Esophagus squamous epithelium (tissue), 4 donors: Measurements from ENCODE around the gene GSX1.

Source experiments
- CTCF ChIP-seq, 6 experiments: fragments of 450-650 bp in 4 of 6; fragments of 200-600 bp in 2 of 6; sonication (generic) in 2 of 6; IDR thresholded peaks; one replicate each; pipeline ENCODE4 v1.5.1; 2016 to 2019; ENCODE audit warnings: antibody characterized with exemption in 6 of 6, mild to moderate bottlenecking in 4 of 6, moderate library complexity in 4 of 6
- POLR2A ChIP-seq, 4 donors: fragments of 450-650 bp; IDR thresholded peaks; one replicate each; pipeline ENCODE4 v1.6.1; 2017; ENCODE audit warnings: antibody characterized with exemption in 4 of 4, mild to moderate bottlenecking in 4 of 4, moderate library complexity in 3 of 4

DNA sequence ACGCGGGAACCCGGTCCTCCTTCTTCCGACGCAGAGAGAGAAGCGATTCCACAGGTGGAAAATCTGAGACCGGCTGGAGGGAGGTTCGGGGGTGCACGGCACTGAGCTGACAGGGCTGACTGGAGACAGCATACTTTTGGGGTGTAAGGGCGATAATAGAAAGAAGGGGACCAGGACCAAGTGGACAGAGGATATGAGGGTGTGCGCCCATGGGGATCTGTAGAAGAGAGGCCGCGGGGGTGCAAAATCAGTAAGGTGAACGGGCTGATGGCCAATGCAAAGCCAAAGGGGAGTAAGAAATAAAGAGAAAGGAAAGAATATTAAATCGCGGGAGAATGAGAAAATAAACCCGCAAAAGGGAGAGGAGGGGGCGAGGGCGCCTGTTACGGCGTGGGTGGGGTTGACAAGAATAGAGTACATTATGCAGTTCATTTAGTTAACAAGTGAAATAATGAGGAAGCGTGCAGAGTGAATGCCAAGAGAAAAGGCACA is 336 bp upstream of the GSX1 start:
- no peak for TF ChIP-seq CTCF (IDR thresholded peaks at IDR 0.05)
- TF ChIP-seq POLR2A (IDR thresholded peaks at IDR 0.05), result no peak
